SK-N-SH treated with all-trans-retinoic acid at 6 μM for 48 hours (cell line): ENCODE results near the gene DTNB.
"Not testable (repeated sequence)": the region's sequence is repeated elsewhere in the genome, so short reads cannot be mapped to it uniquely, and the experiment has no call there.

ENCODE experiments used
- ATAC-seq: fragments of 200-7000 bp; cut with Tn5 transposase; 3 replicates; pipeline ENCODE4 v1.9.1; 2020; ENCODE audit warnings: mild to moderate bottlenecking, moderate library complexity
- ARNTL ChIP-seq: fragments of 450-650 bp; formaldehyde crosslinking; IDR thresholded peaks from 2 replicates; pipeline ENCODE4 v1.5.0; 2020; ENCODE audit warnings: low read depth, mild to moderate bottlenecking, moderate library complexity, borderline replicate concordance
- BACH2 ChIP-seq: fragments of 250-450 bp; sonication (Bioruptor Pico); IDR thresholded peaks from 2 replicates; pipeline ENCODE4 v1.9.0; 2021; ENCODE audit warnings: mild to moderate bottlenecking, borderline replicate concordance
- CSDC2 ChIP-seq: fragments of 250-450 bp; sonication (Bioruptor Pico); IDR thresholded peaks from 2 replicates; pipeline ENCODE4 v1.5.0; 2020; ENCODE audit warnings: mild to moderate bottlenecking, moderate library complexity
- CSRNP3 ChIP-seq: fragments of 250-450 bp; sonication (Bioruptor Pico); IDR thresholded peaks from 2 replicates; pipeline ENCODE4 v1.5.1; 2021; ENCODE audit warnings: mild to moderate bottlenecking, moderate library complexity
- ESRRG ChIP-seq: fragments of 250-450 bp; sonication (Bioruptor Pico); IDR thresholded peaks from 2 replicates; pipeline ENCODE4 v1.6.1; 2021; ENCODE audit warnings: mild to moderate bottlenecking
- GLIS3 ChIP-seq: fragments of 250-450 bp; sonication (Bioruptor Pico); IDR thresholded peaks from 2 replicates; pipeline ENCODE4 v1.5.0; 2020; ENCODE audit warnings: mild to moderate bottlenecking, moderate library complexity
- ISL1 ChIP-seq: fragments of 250-450 bp; sonication (Bioruptor Pico); IDR thresholded peaks from 2 replicates; pipeline ENCODE4 v2.1.2; 2022; ENCODE audit warnings: mild to moderate bottlenecking, moderate library complexity
- POU6F1 ChIP-seq: fragments of 250-450 bp; sonication (Bioruptor Pico); IDR thresholded peaks from 2 replicates; pipeline ENCODE4 v1.8.0; 2021; ENCODE audit warnings: low read depth, mild to moderate bottlenecking, moderate library complexity, borderline replicate concordance
- PPARA ChIP-seq: fragments of 250-450 bp; sonication (Bioruptor Pico); IDR thresholded peaks from 2 replicates; pipeline ENCODE4 v1.5.0; 2020; ENCODE audit warnings: mild to moderate bottlenecking, borderline replicate concordance
- RARB ChIP-seq: fragments of 250-450 bp; sonication (Bioruptor Pico); IDR thresholded peaks from 2 replicates; pipeline ENCODE4 v1.8.0; 2021; ENCODE audit warnings: mild to moderate bottlenecking, moderate library complexity
- SNAI2 ChIP-seq: fragments of 250-450 bp; sonication (Bioruptor Pico); IDR thresholded peaks from 2 replicates; pipeline ENCODE4 v1.5.0; 2020; ENCODE audit warnings: mild to moderate bottlenecking, moderate library complexity
- TCF4 ChIP-seq: fragments of 250-450 bp; sonication (Bioruptor Pico); IDR thresholded peaks from 2 replicates; pipeline ENCODE4 v1.8.0; 2021; ENCODE audit warnings: mild to moderate bottlenecking, moderate library complexity, borderline replicate concordance
- TOX ChIP-seq: fragments of 250-450 bp; sonication (Bioruptor Pico); IDR thresholded peaks from 2 replicates; pipeline ENCODE4 v1.8.0; 2021; ENCODE audit warnings: mild to moderate bottlenecking, moderate library complexity, borderline replicate concordance
- ZFP3 ChIP-seq: fragments of 250-450 bp; sonication (Bioruptor Pico); IDR thresholded peaks from 2 replicates; pipeline ENCODE4 v1.5.0; 2020; ENCODE audit warnings: mild to moderate bottlenecking, moderate library complexity
- ZNF565 ChIP-seq: fragments of 450-650 bp; formaldehyde crosslinking; conservative IDR thresholded peaks from 2 replicates; pipeline ENCODE4 v1.5.0; 2020; ENCODE audit warnings: low read depth, mild to moderate bottlenecking, moderate library complexity
- ZNF70 ChIP-seq: fragments of 450-650 bp; formaldehyde crosslinking; IDR thresholded peaks from 2 replicates; pipeline ENCODE4 v1.5.0; 2020; ENCODE audit warnings: mild to moderate bottlenecking, moderate library complexity
- ZNF8 ChIP-seq: fragments of 450-650 bp; formaldehyde crosslinking; IDR thresholded peaks from 2 replicates; pipeline ENCODE4 v1.5.0; 2020; ENCODE audit warnings: mild to moderate bottlenecking, moderate library complexity
- TF ChIP-seq, protein P1 (sequence below): fragments of 250-450 bp; sonication (Bioruptor Pico); IDR thresholded peaks from 2 replicates; pipeline ENCODE4 v1.5.1; 2020; ENCODE audit warnings: low read depth, mild to moderate bottlenecking, moderate library complexity
- TF ChIP-seq, protein P2 (sequence below): fragments of 250-450 bp; sonication (Bioruptor Pico); IDR thresholded peaks from 2 replicates; pipeline ENCODE4 v1.8.0; 2020; ENCODE audit warnings: mild to moderate bottlenecking, moderate library complexity, borderline replicate concordance
- TF ChIP-seq, protein P3 (sequence below): fragments of 250-450 bp; sonication (Bioruptor Pico); IDR thresholded peaks from 2 replicates; pipeline ENCODE4 v1.5.0; 2020; ENCODE audit warnings: mild to moderate bottlenecking, moderate library complexity

Gene DTNB

DNA sequence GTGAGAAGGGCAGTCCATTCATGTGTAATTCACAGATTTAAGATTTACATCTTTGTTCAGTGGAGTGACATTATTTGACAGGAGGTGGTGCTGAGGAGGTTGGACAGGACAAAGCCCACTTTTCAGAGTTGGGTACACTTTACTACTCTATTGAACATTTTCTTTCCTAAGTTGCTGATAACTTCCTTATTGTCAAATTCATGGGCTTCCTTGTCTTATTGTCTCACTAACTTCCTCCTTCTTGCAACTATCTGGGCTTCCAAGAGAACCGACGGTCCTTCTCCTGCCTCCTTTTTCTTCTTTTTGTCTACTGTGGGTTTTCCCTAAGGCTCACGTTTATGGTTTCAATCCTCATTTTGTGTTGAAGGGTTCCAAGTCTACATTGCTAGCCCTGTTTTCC, 263.9 kb downstream of the DTNB start:
- TF ChIP-seq, protein P1, sequence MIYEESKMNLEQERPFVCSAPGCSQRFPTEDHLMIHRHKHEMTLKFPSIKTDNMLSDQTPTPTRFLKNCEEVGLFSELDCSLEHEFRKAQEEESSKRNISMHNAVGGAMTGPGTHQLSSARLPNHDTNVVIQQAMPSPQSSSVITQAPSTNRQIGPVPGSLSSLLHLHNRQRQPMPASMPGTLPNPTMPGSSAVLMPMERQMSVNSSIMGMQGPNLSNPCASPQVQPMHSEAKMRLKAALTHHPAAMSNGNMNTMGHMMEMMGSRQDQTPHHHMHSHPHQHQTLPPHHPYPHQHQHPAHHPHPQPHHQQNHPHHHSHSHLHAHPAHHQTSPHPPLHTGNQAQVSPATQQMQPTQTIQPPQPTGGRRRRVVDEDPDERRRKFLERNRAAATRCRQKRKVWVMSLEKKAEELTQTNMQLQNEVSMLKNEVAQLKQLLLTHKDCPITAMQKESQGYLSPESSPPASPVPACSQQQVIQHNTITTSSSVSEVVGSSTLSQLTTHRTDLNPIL (CRISPR knock-in tag): no peak
- no peak for TF ChIP-seq ZNF70 (CRISPR knock-in tag)
- no peak for TF ChIP-seq POU6F1
- TF ChIP-seq CSRNP3 (CRISPR knock-in tag): no peak
- TF ChIP-seq, protein P2, sequence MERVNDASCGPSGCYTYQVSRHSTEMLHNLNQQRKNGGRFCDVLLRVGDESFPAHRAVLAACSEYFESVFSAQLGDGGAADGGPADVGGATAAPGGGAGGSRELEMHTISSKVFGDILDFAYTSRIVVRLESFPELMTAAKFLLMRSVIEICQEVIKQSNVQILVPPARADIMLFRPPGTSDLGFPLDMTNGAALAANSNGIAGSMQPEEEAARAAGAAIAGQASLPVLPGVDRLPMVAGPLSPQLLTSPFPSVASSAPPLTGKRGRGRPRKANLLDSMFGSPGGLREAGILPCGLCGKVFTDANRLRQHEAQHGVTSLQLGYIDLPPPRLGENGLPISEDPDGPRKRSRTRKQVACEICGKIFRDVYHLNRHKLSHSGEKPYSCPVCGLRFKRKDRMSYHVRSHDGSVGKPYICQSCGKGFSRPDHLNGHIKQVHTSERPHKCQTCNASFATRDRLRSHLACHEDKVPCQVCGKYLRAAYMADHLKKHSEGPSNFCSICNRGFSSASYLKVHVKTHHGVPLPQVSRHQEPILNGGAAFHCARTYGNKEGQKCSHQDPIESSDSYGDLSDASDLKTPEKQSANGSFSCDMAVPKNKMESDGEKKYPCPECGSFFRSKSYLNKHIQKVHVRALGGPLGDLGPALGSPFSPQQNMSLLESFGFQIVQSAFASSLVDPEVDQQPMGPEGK (CRISPR knock-in tag): no peak
- TF ChIP-seq PPARA (CRISPR knock-in tag): no peak
- TF ChIP-seq CSDC2 (CRISPR knock-in tag): no peak
- no peak for TF ChIP-seq TOX (CRISPR knock-in tag)
- no peak for TF ChIP-seq ZNF565
- TF ChIP-seq, protein P3, sequence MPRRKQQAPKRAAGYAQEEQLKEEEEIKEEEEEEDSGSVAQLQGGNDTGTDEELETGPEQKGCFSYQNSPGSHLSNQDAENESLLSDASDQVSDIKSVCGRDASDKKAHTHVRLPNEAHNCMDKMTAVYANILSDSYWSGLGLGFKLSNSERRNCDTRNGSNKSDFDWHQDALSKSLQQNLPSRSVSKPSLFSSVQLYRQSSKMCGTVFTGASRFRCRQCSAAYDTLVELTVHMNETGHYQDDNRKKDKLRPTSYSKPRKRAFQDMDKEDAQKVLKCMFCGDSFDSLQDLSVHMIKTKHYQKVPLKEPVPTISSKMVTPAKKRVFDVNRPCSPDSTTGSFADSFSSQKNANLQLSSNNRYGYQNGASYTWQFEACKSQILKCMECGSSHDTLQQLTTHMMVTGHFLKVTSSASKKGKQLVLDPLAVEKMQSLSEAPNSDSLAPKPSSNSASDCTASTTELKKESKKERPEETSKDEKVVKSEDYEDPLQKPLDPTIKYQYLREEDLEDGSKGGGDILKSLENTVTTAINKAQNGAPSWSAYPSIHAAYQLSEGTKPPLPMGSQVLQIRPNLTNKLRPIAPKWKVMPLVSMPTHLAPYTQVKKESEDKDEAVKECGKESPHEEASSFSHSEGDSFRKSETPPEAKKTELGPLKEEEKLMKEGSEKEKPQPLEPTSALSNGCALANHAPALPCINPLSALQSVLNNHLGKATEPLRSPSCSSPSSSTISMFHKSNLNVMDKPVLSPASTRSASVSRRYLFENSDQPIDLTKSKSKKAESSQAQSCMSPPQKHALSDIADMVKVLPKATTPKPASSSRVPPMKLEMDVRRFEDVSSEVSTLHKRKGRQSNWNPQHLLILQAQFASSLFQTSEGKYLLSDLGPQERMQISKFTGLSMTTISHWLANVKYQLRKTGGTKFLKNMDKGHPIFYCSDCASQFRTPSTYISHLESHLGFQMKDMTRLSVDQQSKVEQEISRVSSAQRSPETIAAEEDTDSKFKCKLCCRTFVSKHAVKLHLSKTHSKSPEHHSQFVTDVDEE: no peak
- no peak for TF ChIP-seq SNAI2
- TF ChIP-seq RARB (CRISPR knock-in tag): no peak
- no peak for TF ChIP-seq ZNF8 (CRISPR knock-in tag)
- no peak for TF ChIP-seq ZFP3
- no peak for TF ChIP-seq ESRRG (CRISPR knock-in tag)
- no peak for ATAC-seq

DNA sequence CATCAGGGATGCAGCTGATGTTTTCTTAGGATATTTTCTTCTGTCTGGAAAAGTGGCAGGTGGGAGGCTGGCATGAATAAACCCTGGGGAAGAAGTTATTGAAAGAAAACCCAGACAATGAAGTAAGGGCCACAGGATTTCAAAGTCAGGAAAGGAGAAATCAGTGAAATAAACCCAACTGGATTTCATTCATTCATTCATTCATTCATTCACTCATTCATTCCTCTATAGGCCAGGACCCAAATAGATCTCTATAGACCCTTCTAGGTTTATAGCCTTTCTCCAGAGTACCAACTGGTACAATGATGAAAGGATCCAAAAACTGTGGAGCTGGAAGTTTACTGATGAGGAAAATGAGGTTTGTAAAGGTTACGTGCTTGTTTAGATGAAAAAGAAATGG, 264.3 kb downstream of the DTNB start:
- no peak for ATAC-seq
- no peak for TF ChIP-seq ZNF565
- no peak for TF ChIP-seq POU6F1
- no peak for TF ChIP-seq RARB (CRISPR knock-in tag)

GRCh38 chr2:25405611-25406295, 267.6 kb downstream of the DTNB start:
- ATAC-seq: no peak
- TF ChIP-seq GLIS3 (CRISPR knock-in tag) (no peak), RARB (CRISPR knock-in tag) (no peak), ESRRG (CRISPR knock-in tag) (no peak), POU6F1 (no peak), ZFP3 (no peak), BACH2 (CRISPR knock-in tag) (no peak), ARNTL (CRISPR knock-in tag) (no peak), PPARA (CRISPR knock-in tag) (no peak), TCF4 (no peak), ISL1 (CRISPR knock-in tag) (no peak), CSDC2 (CRISPR knock-in tag) (no peak)
- TF ChIP-seq, protein P1 (CRISPR knock-in tag): no peak

GRCh38 chr2:25403120-25403760, 270.1 kb downstream of the DTNB start:
- ATAC-seq: not testable (repeated sequence)
